T-helper 2 cell (primary cell): ENCODE results near the gene KDM6A.

Source experiments
- DNase-seq, 5 experiments: peaks; one replicate each; pipeline versions ENCODE4 v3.0.0 to v3.0.0-alpha.2; 2012 to 2022

KDM6A gene

GRCh38 chrX:45133465-45133864 lies 260.5 kb downstream of the KDM6A start:
- DNase-seq: no peak

GRCh38 chrX:45134315-45134731 lies 261.3 kb downstream of the KDM6A start:
- no peak for DNase-seq

DNA sequence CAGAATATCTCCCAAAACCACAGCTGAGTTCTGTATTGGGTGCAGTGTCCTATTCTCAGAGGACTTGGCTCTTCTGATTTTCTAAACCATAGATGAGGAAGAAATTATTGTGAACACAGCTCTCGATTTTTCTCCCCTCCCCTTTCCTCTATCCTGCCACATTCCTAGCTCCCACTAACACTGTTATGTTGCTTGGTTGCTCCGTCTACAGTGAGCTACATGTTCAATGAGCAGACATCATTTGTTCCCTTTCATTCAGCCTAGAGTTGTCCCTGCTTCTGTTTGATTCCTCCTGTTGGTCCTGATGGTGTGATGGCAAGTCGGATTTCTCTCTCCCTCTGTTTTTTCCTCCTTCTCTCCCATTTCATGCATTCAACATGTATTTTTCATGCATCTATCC lies 261.8 kb downstream of the KDM6A start:
- no peak for DNase-seq

DNA sequence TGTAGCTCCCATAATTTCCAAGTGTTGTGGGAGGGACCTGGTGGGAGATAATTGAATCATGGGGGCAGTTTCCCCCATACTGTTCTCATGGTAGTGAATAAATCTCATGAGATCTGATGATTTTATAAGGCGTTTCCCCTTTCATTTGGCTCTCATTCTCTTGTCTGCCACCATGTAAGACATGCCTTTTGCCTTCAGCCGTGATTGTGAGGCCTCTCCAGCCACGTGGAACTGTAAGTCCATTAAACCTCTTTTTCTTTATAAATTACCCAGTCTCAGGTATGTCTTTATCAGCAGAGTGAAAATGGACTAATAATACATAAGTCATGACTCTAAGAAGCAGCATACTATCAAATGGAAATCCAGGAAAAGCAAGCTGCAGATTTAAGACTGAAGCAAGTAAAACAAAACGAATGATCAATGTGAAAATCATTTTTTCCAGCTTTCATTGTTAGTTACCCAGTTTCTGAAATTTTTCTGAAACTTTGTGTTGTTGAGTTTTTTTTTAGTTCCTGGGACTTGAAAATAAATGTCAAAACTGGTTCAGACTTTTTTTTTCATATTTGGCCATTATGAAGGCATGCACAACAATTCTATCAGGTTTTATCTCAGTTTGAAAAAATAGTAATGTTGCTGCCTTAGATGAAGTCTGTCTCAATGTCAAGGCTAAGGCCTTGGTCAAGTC lies 262.5 kb downstream of the KDM6A start:
- DNase-seq: peak in 1 of 5 experiments; percentile 10

- DNase-seq: peak in 1 of 5 experiments; percentile 5
These were observed 264.5 kb downstream of the KDM6A start for GRCh38 chrX:45137531-45137930.

DNA sequence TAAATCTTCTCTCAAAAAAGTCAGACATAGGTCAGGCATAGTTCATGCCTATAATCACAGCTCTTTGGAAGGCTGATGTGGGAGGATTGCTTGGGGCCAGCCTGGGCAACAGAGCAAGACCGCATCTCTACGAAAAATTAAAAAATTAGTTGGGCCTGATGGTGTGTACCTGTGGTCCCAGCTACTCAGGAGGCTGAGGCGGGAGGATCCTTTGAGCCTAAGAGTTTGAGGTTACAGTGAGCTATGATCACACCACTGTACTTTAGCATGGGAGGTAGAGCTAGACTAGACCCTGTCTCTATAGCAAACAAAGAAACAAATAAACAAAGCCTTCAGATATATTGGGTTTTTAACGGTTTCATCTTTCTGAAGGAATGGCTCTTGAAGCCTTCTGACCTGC lies 265.5 kb downstream of the KDM6A start:
- DNase-seq: no peak

DNA sequence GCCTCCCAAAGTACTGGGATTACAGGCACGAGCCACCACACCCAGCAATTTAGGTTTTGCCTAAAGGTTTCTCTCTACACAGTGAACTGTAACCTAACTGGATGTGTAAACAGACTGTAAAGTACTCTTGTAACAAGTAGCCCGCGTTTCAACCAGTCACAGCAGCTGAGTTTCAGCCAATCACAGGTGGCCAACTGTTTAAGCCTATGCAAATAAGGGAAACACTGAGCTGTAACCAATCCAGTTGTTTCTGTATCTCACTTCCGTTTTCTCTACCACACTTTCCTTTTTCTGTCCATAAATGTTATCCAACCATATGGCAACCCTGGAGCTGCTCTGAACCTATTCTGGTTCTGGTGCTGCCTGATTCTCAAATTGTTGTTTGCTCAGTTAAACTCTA lies 267.8 kb downstream of the KDM6A start:
- no peak for DNase-seq

GRCh38 chrX:45142185-45142584 lies 269.2 kb downstream of the KDM6A start:
- DNase-seq: no peak

- no peak for DNase-seq
These were observed 270.5 kb downstream of the KDM6A start for GRCh38 chrX:45143455-45143854.

DNA sequence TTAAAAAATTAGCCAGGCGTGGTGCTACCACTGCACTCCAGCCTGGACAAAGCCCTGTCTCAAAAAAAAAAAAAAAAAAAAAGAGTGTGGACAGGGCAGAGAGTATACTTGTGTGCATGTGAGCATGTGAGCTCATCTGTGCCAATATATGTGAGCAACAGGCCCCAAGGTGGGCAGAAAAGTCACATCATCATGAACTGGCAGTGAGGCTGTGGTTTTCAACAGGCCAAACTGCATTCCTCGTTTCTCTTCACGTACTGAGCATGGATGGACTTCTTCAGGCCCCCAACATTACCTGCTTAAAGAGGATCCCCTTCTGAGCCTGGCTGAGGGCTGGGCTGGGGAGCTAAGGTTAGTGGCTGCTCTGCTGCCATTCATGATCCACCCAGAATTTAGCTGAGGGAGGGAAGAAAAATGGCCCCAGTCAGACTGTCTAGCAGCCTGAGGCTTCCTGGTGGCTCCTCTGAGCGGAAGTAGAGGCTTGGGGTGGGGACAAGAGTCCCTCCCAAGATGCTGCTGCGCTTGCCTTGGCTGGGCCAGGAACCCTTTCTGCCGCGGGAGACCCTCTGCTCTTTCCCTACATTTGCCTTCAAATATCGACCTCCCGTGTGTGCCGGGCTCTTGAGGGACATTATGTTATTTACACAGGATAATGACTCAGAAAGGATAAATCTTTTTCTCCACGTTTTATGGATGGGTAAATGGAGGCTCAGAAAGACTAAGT lies 272.7 kb downstream of the KDM6A start:
- DNase-seq: no peak

DNA sequence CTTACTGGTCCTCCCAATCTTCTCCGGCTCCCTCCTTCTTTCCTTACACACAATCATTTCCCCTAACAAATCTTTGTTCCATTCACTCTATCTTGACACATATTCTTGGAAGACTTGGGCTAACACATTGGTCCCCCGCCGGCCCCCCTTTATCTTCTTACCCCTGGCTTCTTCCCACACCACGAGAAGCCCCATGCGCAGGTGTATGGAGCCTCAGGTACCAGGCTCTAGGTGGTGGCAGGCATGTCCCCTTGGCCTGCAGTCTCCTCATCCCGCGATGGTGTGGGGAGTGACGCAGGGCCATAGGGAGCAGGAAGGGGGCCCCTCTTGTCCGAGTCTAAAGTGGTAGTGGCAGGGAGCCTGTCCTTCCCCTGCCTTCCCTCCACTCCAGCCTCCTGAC lies 277.8 kb downstream of the KDM6A start:
- no peak for DNase-seq

DNA sequence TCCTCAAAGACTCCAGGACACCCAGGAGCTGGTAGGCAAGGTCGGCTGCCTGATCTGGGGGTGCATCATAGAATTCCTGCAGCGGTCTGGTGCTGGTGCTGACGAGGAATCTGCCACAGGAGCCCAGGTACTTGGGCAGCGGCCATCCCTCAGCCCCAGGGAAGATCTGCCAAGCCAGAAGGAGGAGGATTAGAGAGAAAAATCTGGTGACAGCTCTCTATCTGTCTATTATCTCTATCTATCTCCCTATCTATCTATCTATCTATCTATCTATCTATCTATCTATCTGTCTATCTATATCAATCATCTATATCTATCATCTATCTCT lies 281.0 kb downstream of the KDM6A start:
- no peak for DNase-seq

- no peak for DNase-seq
These were observed 281.5 kb downstream of the KDM6A start for GRCh38 chrX:45154462-45154861.

GRCh38 chrX:45157647-45158046 lies 284.7 kb downstream of the KDM6A start:
- DNase-seq: no peak
